ENCODE data around the gene FAM110A. TPM values are rescaled to one million over a fixed set of nuclear protein-coding genes. Genes with fewer than 3 reads are reported as not detected.

FAM110A gene
- total RNA-seq, 1 donor from 2014 or later, result 11.0 TPM

- Mint-ChIP-seq H3K27ac (no peak overlapping the region), H3K27me3 (peaks cover 27% of the 10 kb centered on the region), H3K4me1 (no peaks in the 10 kb centered on the region), H3K4me3 (no peak overlapping the region), H3K36me3 (ENCODE audit: low read depth) (no peaks in the 10 kb centered on the region), H3K9me3 (no peaks in the 10 kb centered on the region)
- ChIA-PET CTCF (interaction anchor here (1.2 to 6.4 kb wide), 6 partner anchors 11 to 396 kb away, joined by 3 to 222 read pairs (median 8); no protein-coding TSS in a partner anchor), POLR2A (no interaction called here)
- DNase-seq (peak; percentile 58), ATAC-seq (ENCODE audit: low read depth) (peak; percentile 82)
- no peak for TF ChIP-seq CTCF (IDR thresholded peaks at IDR 0.05)
- intact Hi-C loops (cut with micrococcal nuclease), result loop anchor here (1.0 to 5.0 kb wide), 5 partner anchors 46 to 397 kb away; no protein-coding TSS in a partner anchor
These were observed 17.5 kb upstream of the FAM110A start for GRCh38 chr20:815914-816606.

- ChIA-PET CTCF (interaction anchor here (0.7 to 6.4 kb wide), 10 partner anchors 9 to 290 kb away, joined by 3 to 222 read pairs (median 4); partner anchors contain the start of gene FAM110A), POLR2A (interaction anchor here (1.5 kb wide), 1 partner anchor 138 kb away, joined by 5 read pairs; no protein-coding TSS in a partner anchor)
- ATAC-seq (ENCODE audit: low read depth), result no peak
These were observed 15.4 kb upstream of the FAM110A start for GRCh38 chr20:818001-818664.

GRCh38 chr20:819680-820322 is 13.7 kb upstream of the FAM110A start:
- no peak overlapping the region for H3K4me3 Mint-ChIP-seq
- H3K27ac Mint-ChIP-seq, result no peak overlapping the region
- no peak for DNase-seq
- H3K36me3 Mint-ChIP-seq (ENCODE audit: low read depth), result no peaks in the 10 kb centered on the region
- no peak for TF ChIP-seq CTCF (IDR thresholded peaks at IDR 0.05)
- no peaks in the 10 kb centered on the region for H3K4me1 Mint-ChIP-seq
- no peak for ATAC-seq (ENCODE audit: low read depth)
- peaks cover 12% of the 10 kb centered on the region for H3K27me3 Mint-ChIP-seq
- CTCF ChIA-PET, result no interaction called here
- no peaks in the 10 kb centered on the region for H3K9me3 Mint-ChIP-seq
- intact Hi-C loops (cut with micrococcal nuclease), result loop anchor here (5.0 kb wide), 1 partner anchor 42 kb away; no protein-coding TSS in a partner anchor
- POLR2A ChIA-PET, result no interaction called here

More at GRCh38 chr20:818001-818664, 15.4 kb upstream of the FAM110A start:
- no peaks in the 10 kb centered on the region for H3K9me3 Mint-ChIP-seq
- no peaks in the 10 kb centered on the region for H3K4me1 Mint-ChIP-seq
- no peak for TF ChIP-seq CTCF (IDR thresholded peaks at IDR 0.05)
- intact Hi-C loops (cut with micrococcal nuclease), result loop anchor here (5.0 kb wide), 1 partner anchor 44 kb away; no protein-coding TSS in a partner anchor
- DNase-seq, result no peak
- H3K4me3 Mint-ChIP-seq, result no peak overlapping the region
- no peaks in the 10 kb centered on the region for H3K36me3 Mint-ChIP-seq (ENCODE audit: low read depth)
- no peak overlapping the region for H3K27ac Mint-ChIP-seq
- H3K27me3 Mint-ChIP-seq, result peaks cover 16% of the 10 kb centered on the region

GRCh38 chr20:820323-820953 is 13.1 kb upstream of the FAM110A start:
- no peaks in the 10 kb centered on the region for H3K4me1 Mint-ChIP-seq
- no peaks in the 10 kb centered on the region for H3K36me3 Mint-ChIP-seq (ENCODE audit: low read depth)
- CTCF ChIA-PET, result no interaction called here
- ATAC-seq (ENCODE audit: low read depth) (no peak), DNase-seq (no peak)
- H3K27ac Mint-ChIP-seq, result no peak overlapping the region
- no peak overlapping the region for H3K4me3 Mint-ChIP-seq
- H3K9me3 Mint-ChIP-seq, result no peaks in the 10 kb centered on the region
- intact Hi-C loops (cut with micrococcal nuclease), result no loop called here
- TF ChIP-seq CTCF (IDR thresholded peaks at IDR 0.05), result no peak
- POLR2A ChIA-PET, result no interaction called here
- H3K27me3 Mint-ChIP-seq, result peaks cover 7% of the 10 kb centered on the region

Measured in activated B cell treated with CpG ODN at 0.5 μM for 24 hours (primary cell).